NB4 (cell line): Measurements from ENCODE around the gene TRAPPC12.

Source experiments
- DNase-seq: peaks from one replicate; pipeline ENCODE4 v3.0.0; 2010; ENCODE audit warnings: low read depth
- H3K4me3 ChIP-seq: one replicate; pipeline ENCODE4 v1.5.1; 2011; ENCODE audit warnings: mild to moderate bottlenecking, low read depth, low read length, moderate library complexity
- CTCF ChIP-seq: IDR thresholded peaks from one replicate; pipeline ENCODE4 v1.5.1; 2012; ENCODE audit warnings: low read depth, low read length
- MAX ChIP-seq: IDR thresholded peaks from 2 replicates; pipeline ENCODE4 v1.6.1; 2011; ENCODE audit warnings: low read depth, low read length
- MYC ChIP-seq: IDR thresholded peaks from 2 replicates; pipeline ENCODE4 v1.6.1; 2011; ENCODE audit warnings: low read depth, low read length
- POLR2A ChIP-seq: IDR thresholded peaks from 2 replicates; pipeline ENCODE4 v1.6.1; 2011; ENCODE audit warnings: mild to moderate bottlenecking; ENCODE audit not compliant: insufficient read length; ENCODE audit errors: extremely low read depth

The TRAPPC12 gene

GRCh38 chr2:3479430-3480320, 100.2 kb downstream of the TRAPPC12 start:
- H3K4me3 ChIP-seq: no peak overlapping the region
- no peak for DNase-seq
- TF ChIP-seq POLR2A (no peak), MAX (no peak), MYC (no peak), CTCF (no peak)

- no peak for DNase-seq
- TF ChIP-seq POLR2A (no peak), CTCF (no peak), MYC (no peak), MAX (no peak)
- no peak overlapping the region for H3K4me3 ChIP-seq
These were observed 101.0 kb downstream of the TRAPPC12 start for GRCh38 chr2:3480352-3481010.

- no peak for TF ChIP-seq MAX
- no peak for TF ChIP-seq MYC
- TF ChIP-seq CTCF: no peak
- no peak for TF ChIP-seq POLR2A
- no peak overlapping the region for H3K4me3 ChIP-seq
- no peak for DNase-seq
These were observed 101.5 kb downstream of the TRAPPC12 start for GRCh38 chr2:3481011-3481400.

GRCh38 chr2:3481736-3482362, 102.4 kb downstream of the TRAPPC12 start:
- TF ChIP-seq MAX (no peak), POLR2A (no peak), MYC (no peak), CTCF (no peak)
- DNase-seq: no peak
- H3K4me3 ChIP-seq: no peak overlapping the region

GRCh38 chr2:3482363-3482821, 102.9 kb downstream of the TRAPPC12 start:
- no peak for DNase-seq
- TF ChIP-seq POLR2A (no peak), MYC (no peak), CTCF (no peak)
- H3K4me3 ChIP-seq: no peak overlapping the region
